ENCODE results near the gene SDHAF2.
A peak's percentile ranks its signal among the peaks of the same experiment; 100 is the strongest.
"Not testable (repeated sequence)": the region's sequence is repeated elsewhere in the genome, so short reads cannot be mapped to it uniquely, and the experiment has no call there.

The SDHAF2 gene

DNA sequence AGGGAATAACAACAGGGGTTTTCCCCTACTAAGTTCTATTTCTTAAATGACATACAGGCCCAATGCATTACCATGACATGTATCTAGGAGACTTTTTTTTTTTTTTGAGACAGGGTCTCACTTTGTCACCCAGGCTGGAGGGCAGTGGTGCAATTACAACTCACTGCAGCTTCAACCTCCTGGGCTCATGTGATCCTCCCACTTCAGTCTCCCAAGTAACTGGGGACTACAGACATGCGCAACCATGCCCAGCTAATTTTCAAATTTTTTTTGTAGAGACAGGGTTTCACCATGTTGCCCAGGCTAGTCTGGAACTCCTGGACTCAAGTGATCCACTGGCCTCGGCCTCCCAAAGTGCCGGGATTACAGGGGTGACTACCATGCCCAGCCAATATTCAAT lies 7.7 kb upstream of the SDHAF2 start:
- FAIRE-seq (no peak), DNase-seq (ENCODE audit: insufficient read length, low spot score) (no peak)

DNA sequence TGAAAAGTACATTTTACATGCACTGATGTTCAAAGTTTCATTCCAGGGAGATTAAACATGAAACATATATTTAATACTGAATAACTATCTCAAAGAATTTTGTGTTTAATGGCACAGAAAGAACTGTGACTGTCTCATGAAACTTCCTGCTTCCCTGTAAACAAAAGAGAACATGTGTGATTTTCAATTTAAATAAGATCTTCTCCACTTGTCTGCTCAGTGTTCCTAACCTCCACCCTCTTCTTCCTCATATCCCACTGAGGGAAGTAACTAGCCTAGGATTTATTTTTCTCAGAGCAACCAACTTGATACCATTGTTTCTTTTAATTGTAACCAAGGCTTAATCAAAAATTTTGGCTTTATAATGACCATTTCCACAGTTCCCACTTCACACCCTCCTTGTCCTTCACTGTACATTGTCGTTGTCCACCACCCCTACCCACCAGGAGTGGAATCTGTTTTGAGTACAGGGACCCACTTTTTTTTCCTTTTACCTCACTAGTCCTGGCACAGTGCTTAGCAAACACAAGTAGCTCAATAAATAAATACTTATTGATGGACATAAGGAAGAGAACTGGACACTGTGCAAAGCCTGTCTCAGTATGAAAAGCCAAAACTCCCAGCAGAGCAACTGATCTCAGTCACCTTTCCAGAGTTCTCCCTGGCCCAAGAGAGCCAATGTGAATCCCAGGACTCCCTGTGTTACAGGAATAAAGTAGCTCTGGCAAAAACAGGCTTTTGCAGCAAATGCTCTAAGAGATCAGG lies 4.4 kb upstream of the SDHAF2 start:
- DNase-seq (ENCODE audit: insufficient read length, low spot score) (no peak), FAIRE-seq (no peak)

DNA sequence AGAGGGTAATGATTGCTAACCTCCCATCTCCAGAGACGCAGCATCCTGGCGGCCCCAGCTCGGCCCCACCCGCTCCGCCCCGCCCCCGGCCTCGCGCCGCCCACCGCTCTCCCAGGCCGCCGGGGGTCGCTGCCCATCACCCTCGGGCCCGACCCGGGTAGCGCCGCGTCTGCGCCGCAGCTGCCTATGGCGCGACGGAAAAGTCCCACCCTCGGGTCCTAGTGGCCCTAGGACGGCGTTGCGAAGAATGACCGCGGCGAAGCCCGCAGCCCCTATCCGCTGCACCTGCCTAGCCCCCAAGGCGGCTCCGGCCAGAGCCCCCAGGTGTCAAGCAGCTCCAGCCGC lies 606 bp upstream of the SDHAF2 start:
- FAIRE-seq (peak; percentile 68), DNase-seq (ENCODE audit: insufficient read length, low spot score) (peak; percentile 52)

DNA sequence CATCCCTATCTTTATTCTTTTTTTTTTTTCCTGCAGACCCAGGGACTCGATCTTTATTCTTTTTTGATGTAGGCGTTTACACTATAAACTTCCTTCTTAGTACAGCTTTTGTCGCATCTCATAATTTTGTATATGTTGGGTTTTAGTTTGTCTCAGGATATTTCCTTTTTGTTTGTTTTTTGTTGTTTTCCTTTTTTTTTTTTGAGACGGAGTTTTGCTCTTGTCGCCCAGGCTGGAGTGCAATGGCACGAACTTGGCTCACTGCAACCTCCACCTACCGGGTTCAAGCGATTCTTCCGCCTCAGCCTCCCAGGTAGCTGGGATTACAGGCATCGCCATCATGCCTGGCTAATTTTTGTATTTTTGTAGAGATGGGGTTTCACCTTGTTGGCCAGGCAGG lies 915 bp downstream of the SDHAF2 start:
- DNase-seq (ENCODE audit: insufficient read length, low spot score); FAIRE-seq: not testable (repeated sequence)

DNA sequence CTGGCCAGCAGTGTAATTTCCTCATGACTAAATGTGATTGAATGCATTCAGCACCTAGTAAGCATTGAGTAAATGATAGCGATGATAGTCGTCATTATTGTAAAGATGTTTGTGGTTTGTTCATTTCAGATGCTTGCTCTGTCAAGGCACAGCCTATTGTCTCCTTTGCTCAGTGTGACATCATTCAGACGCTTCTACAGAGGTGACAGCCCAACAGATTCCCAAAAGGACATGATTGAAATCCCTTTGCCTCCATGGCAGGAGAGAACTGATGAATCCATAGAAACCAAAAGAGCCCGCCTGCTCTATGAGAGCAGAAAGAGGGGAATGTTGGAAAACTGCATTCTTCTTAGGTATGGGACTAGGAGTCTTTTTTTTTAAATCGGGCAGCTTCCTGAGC lies 7.6 kb downstream of the SDHAF2 start:
- no peak for DNase-seq (ENCODE audit: insufficient read length, low spot score)
- FAIRE-seq: no peak

DNA sequence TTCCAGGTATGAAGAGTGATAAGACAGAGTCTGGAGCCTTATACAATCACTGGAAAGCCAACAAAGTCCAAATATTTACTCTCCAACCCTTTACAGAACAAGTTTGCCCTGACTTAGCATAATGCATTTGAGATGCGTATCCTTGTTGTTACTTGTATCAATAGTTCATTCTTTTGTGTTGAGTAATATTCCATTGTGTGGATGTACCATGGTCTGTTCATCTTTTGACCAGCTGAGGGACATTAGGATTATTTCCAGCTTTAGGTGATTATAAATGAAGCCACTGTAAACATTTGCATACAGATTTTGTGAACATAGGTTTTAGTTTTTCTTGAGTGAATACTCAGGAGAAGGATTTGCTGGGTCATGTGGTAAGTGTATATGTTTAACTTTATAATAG lies 9.7 kb downstream of the SDHAF2 start:
- no peak for FAIRE-seq
- no peak for DNase-seq (ENCODE audit: insufficient read length, low spot score)

DNA sequence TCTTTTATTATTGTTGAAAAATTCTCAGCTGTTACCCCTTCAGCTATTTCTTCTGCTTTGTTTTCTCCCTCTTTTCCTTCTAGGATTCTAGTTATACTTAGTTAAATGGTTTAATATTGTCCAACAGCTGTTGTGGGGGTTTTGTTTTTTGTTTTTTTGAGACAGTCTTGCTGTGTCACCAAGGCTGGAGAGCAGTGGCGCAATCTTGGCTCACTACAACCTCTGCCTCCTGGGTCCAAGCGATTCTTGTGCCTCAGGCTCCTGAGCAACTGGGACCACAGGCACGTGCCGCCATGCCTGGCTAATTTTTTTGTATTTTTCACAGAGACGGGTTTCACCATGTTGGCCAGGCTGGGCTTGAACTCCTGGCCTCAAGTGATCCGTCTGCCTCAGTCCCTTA lies 12.7 kb downstream of the SDHAF2 start:
- DNase-seq (ENCODE audit: insufficient read length, low spot score) (no peak), FAIRE-seq (no peak)

DNA sequence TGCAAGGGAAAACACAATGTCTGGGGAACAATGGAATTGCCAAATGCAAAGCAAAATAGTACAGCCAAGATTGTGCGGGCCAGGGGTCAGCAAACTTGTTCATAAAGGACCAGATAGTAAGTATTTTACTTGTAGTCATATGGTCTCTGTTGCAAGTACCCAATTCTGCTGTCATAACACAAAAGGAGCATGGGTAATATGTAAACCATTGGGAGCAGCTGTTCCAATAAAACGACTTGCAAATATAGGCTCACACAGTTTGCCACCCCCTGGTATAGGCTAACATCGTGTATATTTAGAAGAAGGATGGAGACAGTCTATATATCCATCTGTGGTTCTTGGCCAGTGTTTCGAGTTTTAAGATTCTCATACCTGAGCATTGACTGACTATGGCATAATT lies 15.6 kb downstream of the SDHAF2 start:
- no peak for FAIRE-seq
- no peak for DNase-seq (ENCODE audit: insufficient read length, low spot score)

DNA sequence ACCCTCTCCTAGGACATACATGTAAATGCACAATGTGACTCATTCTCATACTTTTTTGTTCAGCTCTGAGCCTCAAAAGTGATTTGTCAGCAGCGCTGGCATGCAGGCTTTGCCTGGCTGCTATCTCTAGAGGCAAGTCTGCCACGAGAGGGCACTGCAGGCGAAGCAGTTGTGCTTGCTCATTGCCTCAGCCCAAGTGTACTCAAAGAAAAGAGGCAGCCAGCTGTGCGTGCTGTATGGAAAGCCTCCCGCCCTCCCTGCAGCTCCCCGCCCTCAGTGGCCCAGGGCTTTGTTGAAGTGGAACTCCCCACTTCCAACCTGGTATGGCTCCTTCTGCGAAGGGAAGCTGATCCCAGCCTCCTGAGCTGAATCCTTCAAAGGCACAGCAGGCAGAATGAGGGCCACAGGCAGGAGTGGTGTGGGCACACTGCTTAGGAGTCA lies 16.3 kb downstream of the SDHAF2 start:
- FAIRE-seq (peak; percentile 23), DNase-seq (ENCODE audit: insufficient read length, low spot score) (peak; percentile 57)

DNA sequence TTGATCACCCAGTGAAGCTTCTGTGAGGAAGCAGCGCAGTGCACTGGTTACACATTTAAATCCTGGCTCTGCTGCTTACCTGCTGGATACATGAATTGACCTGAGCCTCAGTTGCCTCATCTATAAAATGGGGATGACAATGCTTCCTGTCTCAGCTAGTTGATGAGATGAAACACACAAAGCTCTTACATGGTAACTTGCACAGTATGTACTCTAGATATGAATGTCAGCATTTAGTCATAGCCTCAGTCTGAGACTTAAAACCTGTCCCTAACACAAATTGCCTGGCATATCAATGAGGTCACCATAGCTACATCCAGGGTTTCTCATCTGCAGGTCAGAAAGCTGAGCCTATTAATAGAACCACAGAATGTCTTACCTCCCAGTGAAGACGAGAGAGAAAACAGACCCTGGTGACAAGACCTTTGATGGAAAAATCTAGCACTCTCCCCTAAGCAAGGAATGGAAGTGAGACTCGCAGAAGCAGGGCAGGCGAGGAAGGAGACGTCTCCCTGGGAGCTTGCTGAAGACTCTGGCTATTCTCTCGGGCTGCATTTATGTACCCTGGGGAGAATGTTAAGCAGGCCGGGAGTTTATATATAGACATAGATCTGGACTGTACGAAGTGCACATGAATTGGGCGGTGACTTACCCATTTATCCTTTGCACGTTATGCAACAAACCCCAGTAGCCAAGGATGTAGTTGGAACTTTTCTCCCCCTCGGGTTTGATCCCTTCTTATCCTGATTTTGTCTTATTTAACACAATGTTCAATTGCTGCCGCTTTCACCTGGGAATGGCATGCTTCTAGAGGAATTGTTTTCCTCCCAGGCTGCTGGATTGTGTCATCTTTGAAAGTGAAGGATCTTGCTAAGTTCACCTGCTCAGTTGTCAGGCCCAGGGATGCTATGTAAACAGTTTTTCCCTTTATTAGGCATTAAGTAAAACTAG lies 18.0 kb downstream of the SDHAF2 start:
- no peak for DNase-seq (ENCODE audit: insufficient read length, low spot score)

DNA sequence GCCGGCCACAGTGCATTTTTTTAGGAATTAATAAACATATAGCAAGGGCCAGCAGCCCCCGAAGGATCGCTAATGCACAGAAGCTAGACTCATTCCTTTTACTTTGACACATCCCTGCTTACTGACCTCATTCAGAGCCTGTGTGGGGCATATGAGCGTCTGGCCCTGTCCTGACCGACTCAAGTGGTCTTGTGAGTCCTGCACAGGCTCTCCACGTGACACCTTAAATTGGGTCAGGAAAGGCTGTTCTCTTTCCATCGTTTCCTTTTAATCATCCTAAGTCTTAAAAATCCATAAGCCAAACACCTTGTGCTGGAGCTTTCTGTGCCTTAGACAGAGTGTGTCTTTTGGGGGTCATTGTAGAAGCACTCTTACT lies 18.6 kb downstream of the SDHAF2 start:
- DNase-seq (ENCODE audit: insufficient read length, low spot score) (no peak), FAIRE-seq (no peak)

More for the DNA sequence above, 18.0 kb downstream of the SDHAF2 start:
- no peak for FAIRE-seq

DNA sequence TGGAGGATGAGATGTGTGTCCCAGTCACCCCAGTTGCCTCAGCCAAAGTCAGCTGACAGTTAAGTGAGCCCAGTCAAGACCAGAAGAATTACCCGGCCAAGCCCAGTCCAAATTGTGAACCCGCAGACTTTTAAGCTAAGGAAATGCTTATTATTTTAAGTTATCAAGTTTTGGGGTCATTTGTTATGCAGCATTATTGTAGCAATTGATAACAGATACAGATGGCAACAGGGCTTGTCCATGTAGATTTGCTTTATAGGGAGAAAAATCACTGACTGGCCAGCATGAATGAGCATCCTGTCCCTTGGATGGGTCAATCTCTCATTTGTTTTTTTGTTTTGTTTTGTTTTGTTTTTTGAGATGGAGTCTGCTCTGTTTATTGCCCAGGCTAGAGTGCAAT lies 22.9 kb downstream of the SDHAF2 start:
- FAIRE-seq: no peak
- no peak for DNase-seq (ENCODE audit: insufficient read length, low spot score)

DNA sequence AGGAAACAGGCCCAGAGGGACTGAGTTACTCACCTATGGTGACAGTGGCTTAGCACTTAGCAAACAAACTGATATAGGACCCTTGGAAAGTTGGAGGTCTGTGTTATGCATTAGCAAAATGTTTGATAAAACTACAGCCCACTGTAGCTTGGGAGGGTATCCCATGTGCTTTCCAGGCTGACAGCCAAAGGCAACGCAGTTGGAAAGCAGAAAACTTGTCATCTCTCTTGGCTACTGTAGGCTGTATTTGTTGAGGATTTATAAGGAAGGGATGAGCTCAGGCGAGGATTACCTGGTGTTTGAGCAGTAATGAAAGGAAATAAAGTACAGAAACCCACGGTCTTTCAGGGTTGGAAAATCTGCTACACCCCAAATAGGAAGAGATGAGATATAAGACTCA lies 23.8 kb downstream of the SDHAF2 start:
- FAIRE-seq (no peak), DNase-seq (ENCODE audit: insufficient read length, low spot score) (no peak)

DNA sequence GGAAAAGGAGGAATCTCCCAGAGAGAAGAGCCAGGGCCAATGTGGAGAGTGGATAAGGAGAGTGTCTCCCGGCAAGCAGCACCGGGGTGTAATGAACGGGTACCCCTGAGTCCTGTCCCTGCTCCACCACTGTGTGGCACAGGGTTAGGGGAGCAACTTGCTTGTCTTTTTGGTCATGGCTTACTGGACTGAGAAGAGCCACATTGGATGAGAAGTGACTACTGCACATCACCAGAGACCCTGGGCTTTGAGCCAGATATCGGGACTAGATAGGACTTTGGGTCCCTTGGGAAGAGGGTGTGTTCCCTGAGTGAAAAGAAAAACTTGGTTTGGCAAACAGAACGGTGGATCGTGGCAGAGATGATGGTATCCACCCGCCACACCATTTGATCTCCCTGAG lies 24.6 kb downstream of the SDHAF2 start:
- FAIRE-seq (no peak), DNase-seq (ENCODE audit: insufficient read length, low spot score) (no peak)

DNA sequence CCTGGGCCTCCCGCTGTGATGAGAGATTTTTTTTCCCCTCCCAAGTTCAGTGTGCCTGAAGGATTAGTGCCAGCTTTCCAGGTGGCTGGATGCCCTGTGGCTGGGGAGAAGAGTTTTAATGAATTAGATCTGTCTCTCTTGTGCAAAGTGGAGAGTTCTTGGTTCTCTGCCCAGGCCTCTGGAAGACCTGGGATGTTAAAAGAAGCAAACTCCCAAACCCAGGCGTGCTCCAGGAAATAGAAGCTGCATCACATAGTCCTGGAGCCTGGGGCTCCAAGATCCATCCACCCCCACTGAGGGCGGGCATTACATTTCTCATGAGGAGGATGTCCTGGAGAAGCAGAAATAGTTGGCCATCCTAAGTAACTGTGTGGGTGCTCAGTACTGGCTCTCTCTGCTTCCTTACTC lies 30.6 kb downstream of the SDHAF2 start:
- DNase-seq (ENCODE audit: insufficient read length, low spot score): no peak
- FAIRE-seq: no peak

DNA sequence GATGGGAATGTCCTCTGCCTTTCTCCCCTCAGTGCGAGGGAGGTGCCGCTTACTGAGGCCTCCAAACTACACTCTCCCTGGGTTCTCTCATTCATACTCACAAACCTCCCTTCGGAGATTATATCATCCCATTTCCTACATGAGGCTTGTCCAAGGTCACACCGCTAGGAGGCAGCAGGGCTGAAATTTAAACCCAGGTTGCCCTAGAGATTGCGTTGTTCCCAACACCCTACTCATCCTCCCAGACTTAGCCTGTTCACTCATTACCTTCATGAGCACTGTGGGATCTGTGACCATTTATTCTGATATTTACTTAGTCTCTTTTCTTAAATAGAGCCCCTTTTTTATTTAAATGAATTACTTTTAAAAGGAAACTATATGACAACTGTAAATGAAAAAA lies 31.1 kb downstream of the SDHAF2 start:
- DNase-seq (ENCODE audit: insufficient read length, low spot score) (no peak), FAIRE-seq (no peak)

DNA sequence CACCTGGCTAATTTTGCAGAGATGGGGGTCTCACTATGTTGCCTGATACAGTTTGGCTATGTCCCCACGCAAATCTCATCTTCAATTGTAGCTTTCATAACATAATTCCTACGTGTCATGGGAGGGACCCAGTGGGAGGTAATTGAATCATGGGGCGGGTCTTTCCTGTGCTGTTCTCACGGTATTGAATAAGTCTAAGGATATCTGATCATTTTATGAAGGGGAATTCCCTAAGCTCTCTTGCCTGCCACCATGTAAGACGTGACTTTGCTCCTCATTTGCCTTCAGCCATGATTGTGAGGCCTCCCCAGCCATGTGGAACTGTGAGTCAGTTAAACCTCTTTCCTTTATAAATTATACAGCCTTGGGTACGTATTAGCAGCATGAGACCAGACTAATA lies 37.7 kb downstream of the SDHAF2 start:
- DNase-seq (ENCODE audit: insufficient read length, low spot score); FAIRE-seq: not testable (repeated sequence)

DNA sequence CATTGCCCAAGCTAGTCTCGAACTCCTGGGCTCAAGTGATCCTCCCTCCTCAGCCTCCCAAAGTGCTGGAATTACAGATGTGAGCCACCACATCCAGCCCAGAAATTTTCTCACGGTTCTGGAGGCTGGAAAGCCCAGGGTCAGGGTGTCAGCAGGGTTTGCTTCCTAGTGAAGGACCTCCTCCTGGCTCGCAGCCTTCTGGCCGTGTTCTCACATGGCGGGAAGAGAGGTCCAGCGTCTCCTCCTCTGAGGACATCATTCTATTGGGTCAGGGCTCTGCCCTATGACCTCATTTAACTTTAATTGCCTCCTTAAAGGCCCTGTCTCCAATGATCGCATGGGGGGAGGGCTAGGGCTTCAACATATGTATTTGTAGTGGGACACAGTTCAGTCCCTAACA lies 38.1 kb downstream of the SDHAF2 start:
- no peak for FAIRE-seq
- no peak for DNase-seq (ENCODE audit: insufficient read length, low spot score)

DNA sequence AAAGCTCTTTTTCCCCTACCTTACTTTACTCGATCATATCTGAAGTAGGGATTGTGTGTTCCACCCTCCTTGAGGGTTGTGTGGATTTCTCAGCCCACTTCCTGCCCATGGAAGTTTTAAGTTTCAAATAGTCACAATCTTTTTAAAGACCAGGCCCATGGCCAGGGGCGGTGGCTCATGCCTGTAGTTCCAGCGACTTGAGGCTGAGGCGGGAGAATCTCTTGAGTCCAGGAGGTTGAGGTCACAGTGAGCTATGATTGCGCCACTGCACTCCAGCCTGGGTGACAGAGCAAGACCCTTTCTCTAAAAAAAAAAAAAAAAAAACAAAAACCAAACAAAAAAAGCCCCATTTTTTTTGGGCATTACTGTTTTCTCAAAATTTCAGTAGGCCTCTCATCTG lies 42.4 kb downstream of the SDHAF2 start:
- no peak for FAIRE-seq
- no peak for DNase-seq (ENCODE audit: insufficient read length, low spot score)

DNA sequence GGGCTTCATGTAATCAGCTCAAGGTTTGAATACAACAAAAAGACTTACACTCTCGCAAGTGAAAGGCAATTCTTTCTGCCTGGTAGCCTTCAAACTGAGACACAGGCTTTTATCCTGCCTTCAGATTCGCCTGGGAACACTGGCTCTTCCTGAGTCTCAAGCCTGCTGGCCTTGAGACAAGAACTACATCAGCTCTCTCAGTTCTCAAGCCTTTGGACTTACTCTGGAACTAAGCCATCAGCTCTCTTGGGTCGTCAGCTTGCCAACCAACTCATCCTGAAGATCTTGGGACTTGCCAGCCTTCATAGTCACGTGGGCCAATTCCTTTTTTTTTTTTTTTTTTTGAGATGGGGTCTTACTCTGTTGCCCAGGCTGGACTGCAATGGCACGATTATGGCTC lies 42.9 kb downstream of the SDHAF2 start:
- FAIRE-seq (no peak), DNase-seq (ENCODE audit: insufficient read length, low spot score) (no peak)

DNA sequence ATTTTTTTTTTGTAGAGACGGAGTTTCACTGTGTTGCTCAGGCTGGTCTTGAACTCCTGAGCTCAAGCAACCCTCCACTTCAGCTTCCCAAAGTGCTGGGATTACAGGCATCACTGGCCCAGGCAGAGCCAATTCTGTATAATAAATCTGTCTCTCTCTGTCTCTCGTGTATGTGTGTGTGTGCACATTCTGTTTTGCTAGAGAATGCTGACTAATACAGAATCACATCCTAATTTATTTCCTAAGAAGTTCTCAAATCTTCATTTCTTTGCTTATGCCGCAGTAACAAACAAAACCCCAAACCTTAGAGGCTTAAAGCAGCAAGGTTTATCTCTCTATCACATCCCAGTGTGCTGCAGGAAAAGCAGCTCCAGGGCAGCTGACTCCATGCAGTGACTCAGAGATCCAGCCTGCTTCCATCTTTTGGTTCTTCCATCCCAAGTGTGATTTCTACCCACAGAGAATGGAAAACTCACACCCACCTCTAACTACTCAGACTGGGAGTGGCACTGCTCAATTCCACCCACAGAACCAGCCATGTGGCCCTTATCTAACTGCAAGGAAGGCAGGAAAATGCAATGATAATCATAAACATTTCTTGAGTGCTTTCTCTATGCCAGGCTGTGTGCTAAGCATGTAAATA lies 43.6 kb downstream of the SDHAF2 start:
- no peak for DNase-seq (ENCODE audit: insufficient read length, low spot score)
- FAIRE-seq: no peak

Data from GM19239 (cell line).